Liver (tissue), 9 donors: ENCODE results near the gene RFNG. TPM values are rescaled to one million over a fixed set of nuclear protein-coding genes. Genes with fewer than 3 reads are reported as not detected.

Experiments
- DNase-seq: peaks from one replicate; pipeline ENCODE4 v3.0.0-alpha.2; 2017; ENCODE audit warnings: low spot score
- H3K27ac ChIP-seq, 2 donors: one replicate each; pipeline ENCODE4 v1.7.0; 2013; ENCODE audit warnings: inconsistent platforms in 2 of 2, low read length in 2 of 2, control low read depth in 1 of 2, low read depth in 1 of 2, mild to moderate bottlenecking in 1 of 2
- H3K27me3 ChIP-seq, 4 donors: one replicate each; pipeline versions ENCODE4 v1.6.1 to v1.7.0; 2013; ENCODE audit warnings: low read length in 3 of 4, inconsistent platforms in 1 of 4, mild to moderate bottlenecking in 1 of 4, moderate library complexity in 1 of 4; ENCODE audit not compliant: control insufficient read depth in 4 of 4, insufficient read depth in 4 of 4
- H3K36me3 ChIP-seq, 4 donors: one replicate each; pipeline versions ENCODE4 v1.6.1 to v1.7.0; 2013; ENCODE audit warnings: low read length in 3 of 4, mild to moderate bottlenecking in 3 of 4, low read depth in 1 of 4, moderate library complexity in 1 of 4; ENCODE audit not compliant: control insufficient read depth in 4 of 4, insufficient read depth in 3 of 4
- H3K4me1 ChIP-seq, 4 donors: one replicate each; pipeline versions ENCODE4 v1.6.1 to v1.7.0; 2013; ENCODE audit warnings: low read length in 3 of 4, mild to moderate bottlenecking in 3 of 4, moderate library complexity in 1 of 4; ENCODE audit not compliant: control insufficient read depth in 4 of 4, insufficient read depth in 4 of 4
- H3K4me3 ChIP-seq, 3 donors: one replicate each; pipeline versions ENCODE4 v1.6.1 to v1.7.0; 2013; ENCODE audit warnings: low read length in 3 of 3, control low read depth in 1 of 3, low read depth in 1 of 3, mild to moderate bottlenecking in 1 of 3
- H3K9ac ChIP-seq, 2 donors: one replicate each; pipeline ENCODE4 v1.7.0; 2013; ENCODE audit warnings: low read length in 2 of 2, mild to moderate bottlenecking in 2 of 2, moderate library complexity in 2 of 2, control low read depth in 1 of 2, low read depth in 1 of 2
- H3K9me3 ChIP-seq, 4 donors: one replicate each; pipeline versions ENCODE4 v1.6.1 to v1.7.0; 2013; ENCODE audit warnings: low read length in 3 of 4; ENCODE audit not compliant: control insufficient read depth in 4 of 4
- EGR1 ChIP-seq, 2 donors: IDR thresholded peaks; 2 replicates each; pipeline ENCODE4 v1.6.1; 2016 to 2018; ENCODE audit warnings: antibody characterized with exemption in 2 of 2, low read depth in 2 of 2
- FOXA1 ChIP-seq: IDR thresholded peaks from 2 replicates; pipeline ENCODE4 v1.6.1; 2016; ENCODE audit warnings: antibody characterized with exemption
- FOXA2 ChIP-seq: IDR thresholded peaks from 2 replicates; pipeline ENCODE4 v1.6.1; 2016; ENCODE audit warnings: antibody characterized with exemption
- GABPA ChIP-seq, 2 donors: IDR thresholded peaks in 1 of 2; conservative IDR thresholded peaks in 1 of 2; 2 replicates each; pipeline ENCODE4 v1.6.1; 2016; ENCODE audit warnings: antibody characterized with exemption in 2 of 2, mild to moderate bottlenecking in 1 of 2, moderate library complexity in 1 of 2
- HNF4A ChIP-seq, 2 donors: conservative IDR thresholded peaks; 2 replicates each; pipeline ENCODE4 v1.6.1; 2016; ENCODE audit warnings: antibody characterized with exemption in 2 of 2, mild to moderate bottlenecking in 2 of 2
- NR2F2 ChIP-seq: IDR thresholded peaks from 2 replicates; pipeline ENCODE4 v1.6.1; 2016; ENCODE audit warnings: antibody characterized with exemption
- RAD21 ChIP-seq, 2 donors: IDR thresholded peaks; 2 replicates each; pipeline ENCODE4 v1.6.1; 2016; ENCODE audit warnings: antibody characterized with exemption in 2 of 2, mild to moderate bottlenecking in 2 of 2
- RXRA ChIP-seq, 2 donors: IDR thresholded peaks; 2 replicates each; pipeline ENCODE4 v1.6.1; 2017 to 2018; ENCODE audit warnings: antibody characterized with exemption in 2 of 2, mild to moderate bottlenecking in 1 of 2
- SP1 ChIP-seq: IDR thresholded peaks from 2 replicates; pipeline ENCODE4 v1.6.1; 2018; ENCODE audit warnings: antibody characterized with exemption, mild to moderate bottlenecking
- WGBS: extraction: QIAGEN DNeasy Blood & Tissue Kit; methylation state at CpG from one replicate; pipeline ENCODE4 v1.1.7; 2013; 5-methylcytosine and 5-hydroxymethylcytosine counted together
- polyA plus RNA-seq, 2 donors: library from polyadenylated mRNA; stranded (reverse) in 1 of 2; unstranded in 1 of 2; fragments of 200-250 nt in 1 of 2; fragments of >200 nt in 1 of 2; fragmentation: Nextera tagmentation in 1 of 2; extraction: Ambion mirVana in 1 of 2; gene quantifications; one replicate each; pipeline versions ENCODE4 v1.2.1 to v1.2.3, GENCODE V29; 2013 to 2015
- total RNA-seq, 2 donors: library from RNA; depleted of rRNA; stranded (reverse); fragments of >200 nt; gene quantifications; one replicate each; pipeline ENCODE4 v1.2.3, GENCODE V29; 2014
- TF ChIP-seq, protein P1 (sequence below): IDR thresholded peaks from 2 replicates; pipeline ENCODE4 v1.6.1; 2016; ENCODE audit warnings: antibody characterized with exemption
- TF ChIP-seq, protein P2 (sequence below): fragments of 150-350 bp; IDR thresholded peaks from 2 replicates; pipeline ENCODE4 v1.5.1; 2017; ENCODE audit warnings: improper control_type of control experiment, low read depth, low read length; ENCODE audit not compliant: missing input control
- TF ChIP-seq, protein P3 (sequence below): IDR thresholded peaks from 2 replicates; pipeline ENCODE4 v1.6.1; 2016; ENCODE audit warnings: antibody characterized with exemption
- donor health status: healthy.
- donor health status: healthy.
- donor health status: healthy.
- donor health status: healthy.
- donor health status: healthy.

Gene RFNG
- total and polyA plus RNA-seq, 4 donors: 15.0 to 36.0 (median 23.4) TPM

DNA sequence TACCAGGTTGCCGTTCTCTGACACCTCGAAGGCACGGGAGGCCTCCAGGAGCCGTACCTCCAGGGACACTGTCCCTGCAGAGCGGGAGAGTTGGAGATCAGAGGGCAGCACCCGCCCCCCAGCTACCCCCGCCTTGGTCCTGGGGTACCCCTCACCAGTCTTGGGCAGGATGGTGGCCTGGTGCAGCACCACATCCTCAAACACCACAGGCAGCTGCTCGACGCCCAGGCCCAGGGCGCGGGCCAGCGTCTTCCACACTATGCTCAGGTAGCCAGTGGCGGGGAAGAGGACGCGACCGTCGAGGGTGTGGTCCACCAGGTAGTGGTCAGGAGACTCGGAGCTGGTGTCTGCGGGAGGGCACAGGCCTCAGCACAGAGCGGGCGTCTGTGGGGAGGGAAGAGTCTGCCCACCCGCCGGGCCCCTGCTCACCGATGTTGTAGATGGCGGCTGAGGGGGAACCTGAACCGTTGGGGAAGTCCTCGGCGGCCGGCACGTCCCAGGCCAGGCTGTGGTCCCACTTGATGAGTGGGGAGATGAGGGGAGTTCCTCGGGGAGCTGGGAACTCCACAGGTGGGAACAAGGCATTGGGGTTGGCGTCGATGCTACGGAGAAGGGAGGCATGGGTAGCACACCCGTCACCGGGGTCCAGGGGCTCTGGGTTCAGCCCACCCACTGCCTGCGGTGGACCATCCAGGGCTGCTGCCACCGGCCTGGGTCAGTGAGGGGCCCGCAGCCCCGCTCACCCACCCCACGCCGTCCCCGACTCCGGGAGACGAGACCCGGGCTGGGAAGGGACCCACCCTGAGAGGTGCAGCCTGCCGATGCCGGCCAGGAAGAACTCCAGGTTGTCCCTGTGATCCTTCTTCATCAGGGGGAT is 36.6 kb upstream of the RFNG start:
- no peaks in the 10 kb centered on the region for H3K9me3 ChIP-seq
- no peak overlapping the region for H3K27ac ChIP-seq
- TF ChIP-seq NR2F2: no peak
- TF ChIP-seq FOXA1: no peak
- TF ChIP-seq FOXA2: no peak
- no peak for TF ChIP-seq RXRA (IDR thresholded peaks at IDR 0.05)
- TF ChIP-seq, protein P1, sequence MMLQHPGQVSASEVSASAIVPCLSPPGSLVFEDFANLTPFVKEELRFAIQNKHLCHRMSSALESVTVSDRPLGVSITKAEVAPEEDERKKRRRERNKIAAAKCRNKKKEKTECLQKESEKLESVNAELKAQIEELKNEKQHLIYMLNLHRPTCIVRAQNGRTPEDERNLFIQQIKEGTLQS: no peak
- no peak for TF ChIP-seq SP1
- TF ChIP-seq, protein P2, sequence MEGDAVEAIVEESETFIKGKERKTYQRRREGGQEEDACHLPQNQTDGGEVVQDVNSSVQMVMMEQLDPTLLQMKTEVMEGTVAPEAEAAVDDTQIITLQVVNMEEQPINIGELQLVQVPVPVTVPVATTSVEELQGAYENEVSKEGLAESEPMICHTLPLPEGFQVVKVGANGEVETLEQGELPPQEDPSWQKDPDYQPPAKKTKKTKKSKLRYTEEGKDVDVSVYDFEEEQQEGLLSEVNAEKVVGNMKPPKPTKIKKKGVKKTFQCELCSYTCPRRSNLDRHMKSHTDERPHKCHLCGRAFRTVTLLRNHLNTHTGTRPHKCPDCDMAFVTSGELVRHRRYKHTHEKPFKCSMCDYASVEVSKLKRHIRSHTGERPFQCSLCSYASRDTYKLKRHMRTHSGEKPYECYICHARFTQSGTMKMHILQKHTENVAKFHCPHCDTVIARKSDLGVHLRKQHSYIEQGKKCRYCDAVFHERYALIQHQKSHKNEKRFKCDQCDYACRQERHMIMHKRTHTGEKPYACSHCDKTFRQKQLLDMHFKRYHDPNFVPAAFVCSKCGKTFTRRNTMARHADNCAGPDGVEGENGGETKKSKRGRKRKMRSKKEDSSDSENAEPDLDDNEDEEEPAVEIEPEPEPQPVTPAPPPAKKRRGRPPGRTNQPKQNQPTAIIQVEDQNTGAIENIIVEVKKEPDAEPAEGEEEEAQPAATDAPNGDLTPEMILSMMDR: no peak
- no peak for TF ChIP-seq HNF4A (conservative IDR thresholded peaks at IDR 0.05)
- no peak for TF ChIP-seq GABPA (IDR thresholded peaks at IDR 0.05 in 1 of 2, conservative IDR thresholded peaks at IDR 0.05 in 1 of 2)
- no peak for TF ChIP-seq RAD21 (IDR thresholded peaks at IDR 0.05)
- WGBS: 95% methylated on average over 48 of the region's 48 CpGs
- H3K36me3 ChIP-seq: peaks cover 36 to 83% (median 54%) of the 10 kb centered on the region in 4 donors
- H3K4me3 ChIP-seq: no peak overlapping the region
- H3K4me1 ChIP-seq: peaks cover 0 to 40% (median 12%) of the 10 kb centered on the region in 4 donors
- no peaks in the 10 kb centered on the region for H3K27me3 ChIP-seq
- H3K9ac ChIP-seq: no peak overlapping the region
- no peak for DNase-seq

DNA sequence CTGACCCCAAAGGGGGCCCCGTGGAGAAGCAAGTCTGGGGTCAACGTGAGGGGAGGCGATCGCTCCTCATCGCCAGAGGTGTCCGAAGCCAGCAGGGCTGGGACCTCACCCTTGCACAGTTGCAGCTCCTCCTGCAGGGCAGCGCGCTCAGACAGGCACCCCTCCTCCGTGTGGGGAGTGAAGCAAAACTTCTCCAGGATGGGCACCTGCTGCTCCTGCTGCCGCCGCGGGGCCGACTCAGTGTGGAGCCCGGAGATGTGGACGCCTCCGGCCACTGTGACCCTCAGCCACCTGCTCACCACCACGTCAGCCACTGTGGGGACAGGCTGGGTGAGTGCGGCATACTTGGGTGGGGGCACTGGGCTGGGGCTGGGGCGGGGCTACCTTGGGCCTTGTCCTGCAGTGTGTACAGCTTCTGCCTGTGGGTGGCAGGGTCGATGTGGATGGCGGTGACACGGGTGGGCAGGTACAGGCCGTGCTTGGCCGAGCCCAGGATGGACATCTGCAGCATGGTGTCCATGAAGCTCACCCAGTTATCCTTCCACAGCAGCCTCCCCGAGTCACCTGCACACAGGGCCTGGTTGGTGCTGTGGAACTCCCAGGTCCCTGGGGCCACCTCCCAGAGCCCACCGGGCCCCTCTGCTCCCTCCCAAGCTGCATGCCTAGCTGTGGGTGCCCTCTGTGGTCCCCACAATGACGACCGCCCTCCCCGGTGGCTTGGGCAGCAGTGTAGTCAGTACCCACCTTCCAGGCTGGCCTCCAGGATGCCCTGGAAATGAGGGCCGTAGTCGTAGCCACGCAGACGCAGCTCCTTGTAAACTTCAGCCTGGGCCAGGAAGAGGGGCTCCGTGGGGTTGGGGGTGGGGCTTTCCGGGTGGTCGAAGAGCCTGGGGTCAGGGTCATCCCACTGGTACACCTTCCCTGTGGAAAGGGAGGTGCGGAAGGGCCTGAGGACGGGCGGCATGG is 35.6 kb upstream of the RFNG start:
- TF ChIP-seq, protein P3, sequence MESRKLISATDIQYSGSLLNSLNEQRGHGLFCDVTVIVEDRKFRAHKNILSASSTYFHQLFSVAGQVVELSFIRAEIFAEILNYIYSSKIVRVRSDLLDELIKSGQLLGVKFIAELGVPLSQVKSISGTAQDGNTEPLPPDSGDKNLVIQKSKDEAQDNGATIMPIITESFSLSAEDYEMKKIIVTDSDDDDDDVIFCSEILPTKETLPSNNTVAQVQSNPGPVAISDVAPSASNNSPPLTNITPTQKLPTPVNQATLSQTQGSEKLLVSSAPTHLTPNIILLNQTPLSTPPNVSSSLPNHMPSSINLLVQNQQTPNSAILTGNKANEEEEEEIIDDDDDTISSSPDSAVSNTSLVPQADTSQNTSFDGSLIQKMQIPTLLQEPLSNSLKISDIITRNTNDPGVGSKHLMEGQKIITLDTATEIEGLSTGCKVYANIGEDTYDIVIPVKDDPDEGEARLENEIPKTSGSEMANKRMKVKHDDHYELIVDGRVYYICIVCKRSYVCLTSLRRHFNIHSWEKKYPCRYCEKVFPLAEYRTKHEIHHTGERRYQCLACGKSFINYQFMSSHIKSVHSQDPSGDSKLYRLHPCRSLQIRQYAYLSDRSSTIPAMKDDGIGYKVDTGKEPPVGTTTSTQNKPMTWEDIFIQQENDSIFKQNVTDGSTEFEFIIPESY: no peak
- TF ChIP-seq HNF4A (conservative IDR thresholded peaks at IDR 0.05) (no peak), EGR1 (IDR thresholded peaks at IDR 0.05; ENCODE audit: low read depth in 2 of 2) (no peak)
- DNase-seq: no peak
- peaks cover 0 to 37% (median 12%) of the 10 kb centered on the region in 4 donors for H3K4me1 ChIP-seq
- H3K36me3 ChIP-seq: peaks cover 40 to 88% (median 57%) of the 10 kb centered on the region in 4 donors
- no peak overlapping the region for H3K27ac ChIP-seq
- H3K9me3 ChIP-seq: no peaks in the 10 kb centered on the region
- H3K9ac ChIP-seq: no peak overlapping the region
- H3K27me3 ChIP-seq: no peaks in the 10 kb centered on the region
- H3K4me3 ChIP-seq: no peak overlapping the region
- 84% methylated on average over 39 of the region's 39 CpGs for WGBS
